Mucosa of descending colon (tissue), 3 donors: Measurements from ENCODE around the gene CRY1. TPM values are rescaled to one million over a fixed set of nuclear protein-coding genes. Genes with fewer than 3 reads are reported as not detected.
A peak's percentile ranks its signal among the peaks of the same experiment; 100 is the strongest.

Experiments used
- ATAC-seq: fragments of 200-7000 bp; cut with Tn5 transposase; one replicate; pipeline ENCODE4 v1.9.1; 2020; ENCODE audit warnings: mild to moderate bottlenecking, moderate library complexity
- DNase-seq, 3 donors: peaks; one replicate each; pipeline ENCODE4 v3.0.0-alpha.2; 2020
- H3K36me3 ChIP-seq: fragments of 200-600 bp; one replicate; pipeline ENCODE4 v1.8.0; 2021; ENCODE audit warnings: low read depth, mild to moderate bottlenecking
- H3K4me1 ChIP-seq: fragments of 200-600 bp; one replicate; pipeline ENCODE4 v1.8.0; 2021; ENCODE audit warnings: low read depth, mild to moderate bottlenecking
- H3K4me3 ChIP-seq: fragments of 200-600 bp; one replicate; pipeline ENCODE4 v1.8.0; 2021; ENCODE audit warnings: mild to moderate bottlenecking
- H3K9me3 ChIP-seq: fragments of 200-600 bp; one replicate; pipeline ENCODE4 v1.8.0; 2021; ENCODE audit warnings: mild to moderate bottlenecking
- CTCF ChIP-seq: fragments of 200-600 bp; IDR thresholded peaks from one replicate; pipeline ENCODE4 v1.8.0; 2022; ENCODE audit warnings: antibody characterized with exemption, mild to moderate bottlenecking
- intact Hi-C, 2 donors: fragments of 100-400 bp; cut with DNase I in 1 of 2; cut with micrococcal nuclease in 1 of 2; formaldehyde crosslinking; loops; one replicate each; pipeline versions ENCODE4 v1.11.0 to v1.11.1; 2022; cut with DNase I, micrococcal nuclease
- long read RNA-seq, 2 donors: library from polyadenylated mRNA; unstranded; transcript quantifications; one replicate each; pipeline ENCODE4 v2.0.0, GENCODE V29; 2019 to 2021
- total RNA-seq, 3 donors: library from RNA; stranded (reverse); fragmentation: NEBNext Ultra II Directional in 2 of 3; extraction: Animal tissue kit (Norgen Biotek cat#: 25700) in 2 of 3; gene quantifications; one replicate each; pipeline versions ENCODE4 v1.2.1 to v1.2.4, GENCODE V29; 2021 to 2023
- donor health status: DM: no; HTN: no; CAD: no; lungs with moderate emphysema.
- donor health status: DM: no; HTN: no; CAD: no.
- donor health status: DM: no; HTN: yes; CAD: no.

The CRY1 gene
- total RNA-seq, result 10 to 100 TPM; 11.4 to 22.8 (median 15.5) TPM
- long read RNA-seq, donor 1, transcript CRY1-201 (13 exons, 3,267 nt), result major isoform, 36 of 51 reads
- long read RNA-seq, donor 1, partial matches to known transcripts, result 5 of 51 reads
- long read RNA-seq, donor 1, other reads (novel, unspliced or antisense), result 10 of 51 reads
- long read RNA-seq, donor 2, transcript CRY1-201 (13 exons, 3,267 nt), result major isoform, 8 of 11 reads
- long read RNA-seq, donor 2, partial matches to known transcripts, result 1 of 11 reads
- long read RNA-seq, donor 2, other reads (novel, unspliced or antisense), result 2 of 11 reads

- intact Hi-C loops, result no loop called here
These were observed at the start of gene CRY1 for GRCh38 chr12:107093417-107094182. Gene CRY1 (minus strand): TSS chr12:107093549. CDS start chr12:107092961, 588 bp downstream.

GRCh38 chr12:107139787-107140186 is 46.4 kb upstream of the CRY1 start:
- ATAC-seq, result no peak
- intact Hi-C loops, result no loop called here
- Histone ChIP-seq H3K4me1 (no peaks in the 10 kb centered on the region), H3K4me3 (no peak overlapping the region), H3K9me3 (no peaks in the 10 kb centered on the region), H3K36me3 (no peaks in the 10 kb centered on the region)
- no peak for TF ChIP-seq CTCF
- DNase-seq, result no peak

More at GRCh38 chr12:107093417-107094182, at the start of gene CRY1:
- peak; percentile 93 for ATAC-seq
- Histone ChIP-seq H3K36me3 (peaks cover 4% of the 10 kb centered on the region), H3K4me3 (peak within 1 kb of the TSS; percentile 84), H3K9me3 (no peaks in the 10 kb centered on the region), H3K4me1 (peaks cover 20% of the 10 kb centered on the region)
- DNase-seq, result peak; percentile 96 to 97 (median 97)
- TF ChIP-seq CTCF, result no peak

GRCh38 chr12:107138990-107139389 is 45.6 kb upstream of the CRY1 start:
- Histone ChIP-seq H3K4me1 (no peaks in the 10 kb centered on the region), H3K4me3 (no peak overlapping the region), H3K9me3 (no peaks in the 10 kb centered on the region), H3K36me3 (no peaks in the 10 kb centered on the region)
- intact Hi-C loops, result no loop called here
- ATAC-seq (no peak), DNase-seq (no peak)
- TF ChIP-seq CTCF, result no peak

GRCh38 chr12:107135177-107135576 is 41.8 kb upstream of the CRY1 start:
- ATAC-seq, result no peak
- H3K4me3 ChIP-seq, result no peak overlapping the region
- no peaks in the 10 kb centered on the region for H3K9me3 ChIP-seq
- no peaks in the 10 kb centered on the region for H3K4me1 ChIP-seq
- no peak for TF ChIP-seq CTCF
- no peaks in the 10 kb centered on the region for H3K36me3 ChIP-seq
- DNase-seq, result no peak
- intact Hi-C loops, result no loop called here

- ATAC-seq (peak; percentile 38), DNase-seq (no peak)
- intact Hi-C loops, result loop anchor here (5.0 kb wide), 2 partner anchors 473 to 478 kb away; no protein-coding TSS in a partner anchor
- Histone ChIP-seq H3K4me3 (no peak overlapping the region), H3K9me3 (no peaks in the 10 kb centered on the region), H3K4me1 (no peaks in the 10 kb centered on the region), H3K36me3 (no peaks in the 10 kb centered on the region)
- TF ChIP-seq CTCF, result no peak
These were observed 41.2 kb upstream of the CRY1 start for GRCh38 chr12:107134558-107134957.
